ENCODE results near the gene SPEF2.
A peak's percentile ranks its signal among the peaks of the same experiment; 100 is the strongest.

SPEF2 gene

DNA sequence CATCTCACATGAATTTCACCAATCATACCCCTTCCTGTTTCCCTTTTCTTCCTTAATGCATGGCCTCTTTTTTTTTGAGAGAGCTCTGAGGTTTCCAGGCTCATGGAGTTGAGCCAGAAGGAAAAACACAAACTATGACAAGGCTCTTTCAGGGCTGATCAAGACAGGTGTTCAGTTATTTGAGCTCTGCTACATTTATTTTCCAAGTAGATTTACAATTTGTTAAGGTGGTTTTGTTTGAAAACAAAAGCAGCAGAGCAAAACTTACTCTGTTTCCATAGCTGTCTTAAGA, 176.6 kb downstream of the SPEF2 start:
- no peak for DNase-seq (ENCODE audit: extremely low read depth, low read depth)
- H3K4me3 ChIP-seq (replicated peaks; ENCODE audit: low read depth, low read length) = no peak overlapping the region
- TF ChIP-seq, protein P1, sequence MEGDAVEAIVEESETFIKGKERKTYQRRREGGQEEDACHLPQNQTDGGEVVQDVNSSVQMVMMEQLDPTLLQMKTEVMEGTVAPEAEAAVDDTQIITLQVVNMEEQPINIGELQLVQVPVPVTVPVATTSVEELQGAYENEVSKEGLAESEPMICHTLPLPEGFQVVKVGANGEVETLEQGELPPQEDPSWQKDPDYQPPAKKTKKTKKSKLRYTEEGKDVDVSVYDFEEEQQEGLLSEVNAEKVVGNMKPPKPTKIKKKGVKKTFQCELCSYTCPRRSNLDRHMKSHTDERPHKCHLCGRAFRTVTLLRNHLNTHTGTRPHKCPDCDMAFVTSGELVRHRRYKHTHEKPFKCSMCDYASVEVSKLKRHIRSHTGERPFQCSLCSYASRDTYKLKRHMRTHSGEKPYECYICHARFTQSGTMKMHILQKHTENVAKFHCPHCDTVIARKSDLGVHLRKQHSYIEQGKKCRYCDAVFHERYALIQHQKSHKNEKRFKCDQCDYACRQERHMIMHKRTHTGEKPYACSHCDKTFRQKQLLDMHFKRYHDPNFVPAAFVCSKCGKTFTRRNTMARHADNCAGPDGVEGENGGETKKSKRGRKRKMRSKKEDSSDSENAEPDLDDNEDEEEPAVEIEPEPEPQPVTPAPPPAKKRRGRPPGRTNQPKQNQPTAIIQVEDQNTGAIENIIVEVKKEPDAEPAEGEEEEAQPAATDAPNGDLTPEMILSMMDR (IDR thresholded peaks at IDR 0.05; ENCODE audit: low read depth, low read length, missing control alignments) = no peak

- no peak for DNase-seq (ENCODE audit: extremely low read depth, low read depth)
- TF ChIP-seq, protein P1 (IDR thresholded peaks at IDR 0.05; ENCODE audit: low read depth, low read length, missing control alignments) = no peak
These were observed 177.2 kb downstream of the SPEF2 start for GRCh38 chr5:35794684-35795375.

DNA sequence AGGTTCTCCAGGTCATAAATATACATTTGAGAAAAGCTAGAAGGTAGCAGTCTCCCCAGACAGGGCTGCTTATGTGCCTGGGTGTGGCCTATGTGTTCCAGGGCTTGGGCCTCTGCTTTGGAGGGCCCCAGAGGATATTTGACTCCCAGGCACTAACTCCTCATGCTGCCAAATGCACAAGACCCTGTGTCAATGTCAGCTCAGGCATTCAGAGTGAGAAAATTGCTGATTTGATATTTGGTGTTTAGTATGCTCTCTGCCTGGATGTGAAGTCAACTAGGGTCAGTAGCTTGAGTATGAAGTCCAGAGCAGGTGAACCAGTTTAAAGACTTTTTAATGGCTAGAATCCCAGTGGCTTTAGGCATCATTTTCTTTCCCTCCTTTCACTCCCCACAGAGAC, 181.5 kb downstream of the SPEF2 start:
- TF ChIP-seq, protein P1 (IDR thresholded peaks at IDR 0.05; ENCODE audit: low read depth, low read length, missing control alignments) = no peak
- no peak overlapping the region for H3K4me3 ChIP-seq (replicated peaks; ENCODE audit: low read depth, low read length)
- DNase-seq (ENCODE audit: extremely low read depth, low read depth) = no peak

More at GRCh38 chr5:35794684-35795375, 177.2 kb downstream of the SPEF2 start:
- H3K4me3 ChIP-seq (replicated peaks; ENCODE audit: low read depth, low read length) = no peak overlapping the region

DNA sequence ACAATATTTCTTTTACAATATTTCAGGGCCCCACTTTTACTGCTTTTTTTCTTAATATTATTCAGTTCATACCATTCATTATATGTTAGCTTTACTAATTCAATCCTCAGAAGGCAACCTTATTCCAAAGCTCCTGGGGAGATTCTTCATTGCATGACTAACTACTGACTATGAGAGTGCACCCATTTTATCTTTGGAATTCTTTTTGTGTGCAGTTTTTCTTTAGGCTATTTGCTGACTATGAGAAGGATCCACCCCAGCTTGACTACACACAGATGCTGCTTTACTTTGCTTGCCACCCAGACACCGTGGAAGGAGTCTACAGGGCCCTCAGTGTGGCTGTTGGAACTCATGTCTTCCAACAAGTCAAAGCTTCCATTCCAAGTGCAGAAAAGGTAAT, 182.1 kb downstream of the SPEF2 start:
- H3K4me3 ChIP-seq (replicated peaks; ENCODE audit: low read depth, low read length) = no peak overlapping the region
- no peak for DNase-seq (ENCODE audit: extremely low read depth, low read depth)
- TF ChIP-seq, protein P1 (IDR thresholded peaks at IDR 0.05; ENCODE audit: low read depth, low read length, missing control alignments) = no peak

- H3K4me3 ChIP-seq (replicated peaks; ENCODE audit: low read depth, low read length) = no peak overlapping the region
- DNase-seq (ENCODE audit: extremely low read depth, low read depth) = peak; percentile 74
- TF ChIP-seq, protein P1 (IDR thresholded peaks at IDR 0.05; ENCODE audit: low read depth, low read length, missing control alignments) = no peak
These were observed 185.6 kb downstream of the SPEF2 start for GRCh38 chr5:35803191-35803651.

DNA sequence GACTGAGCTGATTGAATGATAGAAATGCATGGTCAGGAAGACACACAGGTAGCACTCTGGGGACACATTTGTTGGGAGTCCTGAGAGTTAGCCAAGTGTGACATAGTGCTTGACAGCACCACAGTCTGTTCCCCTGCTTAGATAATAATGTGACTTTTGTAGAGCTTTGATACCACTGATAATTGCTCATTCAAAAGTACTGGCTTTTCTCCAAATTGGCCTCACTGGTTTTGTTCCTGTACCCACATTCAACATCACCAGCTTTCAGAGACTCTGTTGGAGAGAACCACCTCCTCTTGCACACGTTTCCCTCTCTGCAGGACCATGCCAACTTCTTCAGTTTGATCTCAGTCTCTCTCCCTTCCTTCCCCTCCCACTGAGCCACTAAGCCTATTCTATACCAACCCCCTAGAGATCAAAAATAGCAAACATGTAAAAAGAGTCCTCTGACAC, 186.6 kb downstream of the SPEF2 start:
- DNase-seq (ENCODE audit: extremely low read depth, low read depth) = no peak
- TF ChIP-seq, protein P1 (IDR thresholded peaks at IDR 0.05; ENCODE audit: low read depth, low read length, missing control alignments) = no peak
- H3K4me3 ChIP-seq (replicated peaks; ENCODE audit: low read depth, low read length) = no peak overlapping the region

GRCh38 chr5:35804841-35805240, 187.2 kb downstream of the SPEF2 start:
- DNase-seq (ENCODE audit: extremely low read depth, low read depth) = no peak
- TF ChIP-seq, protein P1 (IDR thresholded peaks at IDR 0.05; ENCODE audit: low read depth, low read length, missing control alignments) = no peak
- no peak overlapping the region for H3K4me3 ChIP-seq (replicated peaks; ENCODE audit: low read depth, low read length)
